NCI-H1048 (cell line): ENCODE results near the gene ABR.
"Not testable (repeated sequence)": the region's sequence is repeated elsewhere in the genome, so short reads cannot be mapped to it uniquely, and the experiment has no call there.

ENCODE experiments used
- DNase-seq: peaks from one replicate; lab custom pipeline; 2025; lab: John Stamatoyannopoulos, UW

Gene ABR

DNA sequence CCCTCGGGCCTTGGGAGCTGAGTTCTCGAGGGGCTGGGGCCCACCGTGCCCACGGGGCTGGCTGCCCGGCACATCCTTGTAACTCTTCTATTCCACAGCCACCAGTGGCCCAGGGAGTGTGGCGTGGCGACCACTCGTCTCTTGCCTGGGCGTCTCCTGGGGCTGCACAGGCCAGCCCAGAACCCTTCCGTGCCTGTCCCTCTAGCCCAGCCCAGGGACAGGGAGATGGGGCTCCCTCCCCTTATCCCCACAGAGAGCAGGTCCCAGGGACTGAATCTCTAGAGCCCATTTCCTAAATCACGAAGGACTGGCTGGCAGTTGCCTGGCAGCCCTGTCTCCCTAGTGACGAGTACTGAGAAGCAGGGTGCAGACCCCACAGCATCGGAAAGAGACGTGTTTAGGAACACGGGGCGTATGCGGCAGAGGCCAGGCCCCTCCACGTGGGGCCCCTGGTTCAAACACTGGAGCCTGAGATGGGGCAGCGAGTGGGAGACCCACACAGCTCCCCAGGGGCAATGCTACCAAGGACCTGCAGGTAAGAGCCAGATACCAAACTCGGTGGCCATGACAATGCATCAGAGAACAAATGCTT, 131.8 kb downstream of the ABR start:
- no peak for DNase-seq

DNA sequence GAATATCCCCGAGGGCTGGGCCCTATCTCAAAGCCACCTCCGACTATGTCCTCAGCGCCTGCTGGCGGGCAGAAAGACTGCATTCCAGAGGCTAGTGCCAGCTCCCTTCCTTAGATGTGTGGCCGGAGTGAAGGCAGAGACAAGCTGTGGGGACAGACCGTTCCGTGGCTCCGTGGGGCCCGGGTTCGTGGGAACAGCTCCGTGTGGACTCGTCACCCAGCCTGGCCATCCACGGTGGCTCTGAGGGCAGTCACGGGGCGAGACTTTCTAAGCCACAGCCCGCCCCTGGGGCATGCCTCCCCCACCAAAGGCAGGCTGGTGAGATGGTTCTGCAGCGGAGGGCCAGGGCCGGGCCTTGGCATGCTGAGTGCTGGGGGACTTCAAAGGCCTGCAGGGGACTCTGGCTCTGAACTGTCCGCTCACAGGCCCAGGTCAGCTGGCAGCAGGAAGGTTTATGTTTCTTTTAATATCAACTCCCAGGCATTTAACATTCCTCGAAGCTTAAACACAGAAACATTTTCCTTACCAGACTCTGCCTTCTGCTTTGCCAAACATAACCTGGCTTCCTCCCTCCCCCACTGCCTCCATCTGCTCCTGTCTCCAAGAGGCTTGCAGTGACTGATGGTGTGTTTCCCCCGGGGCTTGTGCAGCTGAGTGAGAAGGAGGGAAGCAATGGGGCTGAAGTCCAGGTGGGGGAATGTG, 132.5 kb downstream of the ABR start:
- no peak for DNase-seq

DNA sequence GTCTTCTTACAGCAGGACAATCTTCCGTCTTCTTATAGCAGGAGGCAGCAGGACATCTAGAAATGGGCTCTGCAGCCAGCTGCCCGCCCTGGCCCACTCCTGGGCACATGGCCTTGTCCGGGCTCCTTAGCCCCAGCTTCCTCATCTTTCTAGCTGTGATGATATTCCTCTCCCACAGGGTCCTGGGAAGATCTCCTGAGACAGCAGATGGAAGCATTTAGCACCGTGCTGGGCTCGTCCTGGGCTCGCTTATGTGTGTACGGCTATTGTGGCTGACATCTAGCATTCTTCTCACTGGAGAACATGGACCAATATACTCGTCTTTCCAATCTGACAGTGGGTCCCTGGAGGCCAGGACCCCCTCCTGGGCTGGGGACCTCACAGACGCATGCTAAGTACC, 134.3 kb downstream of the ABR start:
- no peak for DNase-seq

DNA sequence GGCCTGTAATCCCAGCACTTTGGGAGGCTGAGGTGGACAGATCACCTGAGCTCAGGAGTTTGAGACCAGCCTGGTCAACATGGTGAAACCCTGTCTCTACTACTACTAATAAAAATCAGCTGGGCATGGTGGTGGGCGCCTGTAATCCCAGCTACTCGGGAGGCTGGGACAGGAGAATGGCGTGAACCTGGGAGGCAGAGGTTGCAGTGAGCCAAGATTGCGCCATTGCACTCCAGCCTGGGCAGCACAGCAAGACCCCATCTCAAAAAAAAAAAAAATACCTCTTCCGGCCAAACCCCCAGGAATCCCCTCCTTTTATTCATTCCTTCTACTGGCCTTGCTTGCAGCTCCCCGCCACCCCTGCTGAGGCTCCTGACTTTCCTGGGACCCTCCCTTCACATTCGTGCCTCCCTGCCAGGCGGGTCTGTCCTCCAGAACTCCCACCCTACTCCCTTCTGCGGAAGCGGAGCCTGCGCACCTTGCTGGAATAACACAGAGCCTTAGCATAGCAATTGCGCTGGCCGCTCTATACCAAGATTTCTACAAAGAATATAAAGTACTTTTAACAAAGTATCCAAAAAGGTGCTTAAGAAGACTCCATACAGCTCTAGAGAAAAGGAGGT, 135.3 kb downstream of the ABR start:
- not testable (repeated sequence) for DNase-seq

DNA sequence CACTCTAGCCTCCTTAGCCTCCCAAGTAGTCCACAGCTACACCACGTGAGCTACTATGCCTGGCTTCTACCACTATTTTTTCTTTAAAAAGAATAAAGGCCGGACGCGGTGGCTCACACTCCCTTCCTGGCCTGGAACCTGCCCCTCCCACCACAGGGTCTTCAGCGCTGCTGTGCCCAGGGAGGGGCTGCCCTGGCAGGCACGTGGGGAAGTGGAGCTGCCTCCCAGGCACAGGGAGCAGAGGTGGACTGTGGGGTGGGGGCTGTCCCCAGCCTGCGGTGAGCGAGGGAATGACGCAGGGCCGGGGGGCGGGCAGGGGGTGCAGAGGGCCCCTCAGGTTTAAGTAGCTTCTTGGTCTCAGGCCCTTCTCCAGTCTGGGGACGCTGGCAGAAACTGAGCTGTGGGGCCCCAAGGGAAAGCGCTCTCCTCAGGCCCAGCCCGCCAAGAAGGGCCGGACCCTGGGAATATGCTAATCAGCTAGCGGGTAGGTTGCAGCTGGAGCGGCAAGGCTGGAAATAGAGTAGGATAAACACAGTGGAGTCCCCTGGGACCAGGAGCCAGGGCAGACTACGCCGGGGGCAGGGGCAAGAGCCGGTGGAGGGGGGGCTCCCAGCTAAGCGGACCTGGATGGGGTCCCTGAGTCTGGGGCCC, 136.1 kb downstream of the ABR start:
- no peak for DNase-seq

DNA sequence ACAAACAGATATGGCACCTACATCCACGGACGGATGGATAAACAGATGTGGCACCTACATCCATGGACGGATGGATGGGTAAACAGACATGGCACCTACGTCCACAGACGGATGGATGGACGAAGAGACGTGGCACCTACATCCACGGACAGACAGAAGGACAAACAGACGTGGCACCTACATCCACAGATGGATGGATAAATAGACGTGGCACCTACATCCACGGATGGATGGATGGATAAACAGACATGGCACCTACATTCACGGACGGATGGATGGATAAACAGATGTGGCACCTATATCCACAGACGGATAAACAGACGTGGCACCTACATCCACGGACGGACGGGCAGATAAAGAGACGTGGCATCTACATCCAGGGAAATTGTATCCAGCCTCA, 137.3 kb downstream of the ABR start:
- no peak for DNase-seq

DNA sequence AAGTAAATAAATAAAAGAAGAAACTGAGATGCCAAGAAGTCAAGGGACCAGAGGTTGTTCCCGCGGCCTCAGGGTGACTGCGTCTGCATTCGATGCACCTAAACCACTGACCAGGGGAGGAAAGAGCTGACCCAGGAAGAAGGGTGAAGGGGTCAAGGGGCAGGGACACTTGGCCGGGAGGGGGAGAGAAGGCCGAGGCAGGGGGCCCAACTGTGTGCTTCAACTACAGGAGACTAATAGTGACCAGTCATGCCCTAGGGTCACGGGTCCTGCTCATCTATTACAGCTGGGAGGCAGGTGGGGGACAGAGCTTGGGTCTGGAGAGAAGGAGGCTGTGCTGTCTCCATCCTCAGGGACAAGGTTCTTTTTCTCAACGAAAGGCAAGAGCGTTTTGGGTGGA, 138.0 kb downstream of the ABR start:
- no peak for DNase-seq

DNA sequence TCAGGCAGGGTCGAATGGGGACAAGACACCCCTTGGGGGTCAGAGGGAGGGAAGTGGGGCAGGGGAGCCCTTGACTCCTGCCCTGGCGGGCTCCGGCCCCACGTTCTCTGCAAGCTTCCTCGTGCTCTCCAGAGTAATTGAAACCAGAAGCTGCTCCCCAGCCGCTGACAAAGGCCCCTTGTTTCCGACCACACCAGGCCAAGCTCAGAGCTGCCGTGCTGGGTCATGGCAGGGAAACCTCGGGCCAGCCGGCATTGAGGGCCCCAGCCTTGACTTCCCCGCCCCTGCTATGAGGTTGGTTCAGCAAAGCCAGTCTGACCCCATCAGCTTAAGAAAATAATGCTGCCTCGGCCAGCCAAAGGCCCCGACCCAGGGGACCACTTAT, 139.6 kb downstream of the ABR start:
- DNase-seq: no peak

DNA sequence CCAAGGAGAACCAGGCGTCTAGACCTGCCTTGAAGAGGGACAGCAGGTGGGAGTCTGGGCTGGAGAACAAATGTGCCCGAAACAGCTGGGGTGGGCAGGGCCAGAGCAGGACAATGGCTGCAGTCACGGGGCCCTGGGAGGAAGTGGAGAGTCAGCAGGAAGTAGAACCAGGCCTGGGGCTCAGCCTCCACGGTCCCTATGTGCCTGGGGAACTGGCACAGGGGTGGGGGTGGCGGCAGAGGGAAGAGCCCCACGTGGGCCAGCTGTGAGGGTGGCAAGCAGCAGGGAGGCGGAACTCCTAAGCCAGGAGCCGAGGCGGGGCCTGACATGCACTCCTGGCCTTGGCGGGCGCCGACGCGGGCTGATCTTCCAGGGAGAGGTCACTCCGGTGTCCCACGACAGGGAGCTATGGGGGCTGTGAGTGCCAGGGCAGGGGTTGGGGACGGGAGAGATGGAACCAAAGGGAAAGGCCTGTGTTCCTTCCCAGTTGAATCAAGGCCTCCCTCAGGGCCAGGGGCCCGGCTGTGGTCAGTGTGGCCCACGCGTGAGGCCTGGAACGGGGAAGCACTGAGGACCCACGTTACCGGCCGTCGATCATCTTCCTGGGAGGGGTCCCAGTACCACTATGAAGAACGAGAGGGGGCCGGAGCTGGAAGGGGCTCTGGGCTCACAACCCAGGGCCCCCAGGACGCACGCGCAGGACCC, 140.1 kb downstream of the ABR start:
- no peak for DNase-seq

DNA sequence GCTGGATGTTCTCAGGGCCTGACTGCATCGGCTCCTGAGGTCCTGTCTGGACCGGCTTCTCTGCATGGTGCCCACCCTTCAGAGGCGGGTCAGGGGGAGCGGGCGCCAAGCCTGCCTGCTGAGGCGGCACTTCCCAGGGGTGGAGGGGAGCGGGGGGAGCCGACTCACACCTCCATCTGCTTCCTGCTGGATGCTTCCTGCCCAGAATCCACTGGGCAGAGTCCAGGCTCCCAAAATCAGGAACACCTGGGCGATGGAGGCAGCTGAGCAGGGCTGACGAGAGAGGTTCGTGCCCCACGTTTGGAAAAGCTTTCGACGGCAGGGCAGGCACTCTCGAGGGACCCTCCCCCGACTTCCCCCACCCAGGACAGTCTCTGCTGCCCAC, 140.7 kb downstream of the ABR start:
- no peak for DNase-seq

DNA sequence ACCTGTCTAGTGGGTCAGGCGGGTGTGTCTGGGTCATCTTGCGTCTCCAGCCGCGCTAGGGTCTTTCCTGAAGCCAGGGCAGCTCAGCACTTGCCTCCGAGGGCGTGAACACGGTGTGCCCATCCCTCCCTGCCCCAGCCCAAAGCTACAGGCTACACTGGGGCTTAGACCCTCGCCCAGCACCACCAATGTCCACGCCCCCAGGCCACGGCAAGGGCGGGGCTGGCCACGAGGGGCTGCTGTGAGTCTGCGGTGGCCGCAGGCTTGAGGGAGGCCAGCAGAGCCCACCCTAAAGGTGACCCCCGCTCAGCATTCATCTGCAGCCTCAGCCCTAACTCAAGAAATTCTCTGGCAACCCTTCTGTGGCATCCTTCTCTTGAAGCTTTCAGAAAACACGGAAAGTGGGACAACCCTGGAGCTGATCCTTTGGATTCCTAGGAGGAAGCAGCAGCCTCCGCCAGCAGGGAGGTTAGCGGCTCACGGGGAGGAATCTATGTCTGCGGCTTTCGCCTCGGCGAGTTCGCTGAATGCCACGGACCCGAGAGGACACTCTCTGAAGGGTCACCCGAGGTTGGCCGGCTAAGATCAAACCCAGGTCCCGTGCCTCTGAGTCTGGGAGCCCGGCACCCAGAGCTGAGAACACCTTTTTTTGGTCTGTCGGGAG, 141.2 kb downstream of the ABR start:
- no peak for DNase-seq

DNA sequence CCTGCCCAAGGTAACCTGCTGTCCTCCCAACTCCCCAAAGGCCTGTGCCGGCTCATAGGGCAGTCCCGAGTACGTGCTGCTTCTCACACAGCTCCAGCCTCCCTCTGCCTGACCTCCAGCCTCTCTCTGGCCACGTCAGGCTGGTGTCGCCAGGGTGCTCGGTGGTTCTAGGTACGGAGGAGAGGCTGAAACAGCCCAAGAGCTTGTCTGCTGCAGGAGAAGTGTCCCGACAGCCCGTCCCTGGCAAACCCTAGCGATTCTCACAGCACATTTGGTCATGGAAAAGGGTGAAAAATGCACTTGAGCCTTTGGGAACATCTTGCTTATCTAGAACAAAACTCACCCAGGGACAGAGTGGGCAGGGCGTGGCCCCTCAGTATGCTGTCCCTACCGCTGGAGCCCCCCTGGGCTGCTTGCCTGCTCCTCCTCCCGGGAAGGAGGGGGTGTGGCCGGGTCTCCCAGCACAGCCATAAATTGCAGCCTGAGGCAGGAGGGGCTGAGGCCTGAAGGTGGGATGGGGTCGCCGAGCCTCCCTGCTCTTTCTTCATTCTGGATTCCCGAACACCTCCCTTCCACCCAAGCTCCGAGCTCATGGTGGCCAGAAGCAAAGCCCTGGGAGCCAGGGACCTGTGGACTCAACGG, 142.4 kb downstream of the ABR start:
- no peak for DNase-seq

DNA sequence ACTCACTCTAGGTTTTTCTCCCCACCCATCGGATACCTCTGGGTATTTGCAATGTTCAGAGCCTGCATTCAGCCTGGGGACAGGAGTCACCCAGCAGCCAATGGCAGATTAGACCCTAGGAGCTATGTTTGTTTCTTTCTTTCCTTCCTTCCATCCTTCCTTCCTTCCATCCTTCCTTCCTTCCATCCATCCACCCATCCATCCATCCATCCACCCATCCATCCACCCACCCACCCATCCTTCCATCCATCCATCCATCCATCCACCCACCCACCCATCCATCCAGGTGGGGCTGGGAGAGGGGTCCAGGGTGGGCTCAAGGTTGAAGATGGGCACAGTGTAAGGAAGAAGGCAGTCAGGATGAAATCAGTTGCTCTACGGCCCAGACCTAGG, 142.9 kb downstream of the ABR start:
- DNase-seq: no peak

DNA sequence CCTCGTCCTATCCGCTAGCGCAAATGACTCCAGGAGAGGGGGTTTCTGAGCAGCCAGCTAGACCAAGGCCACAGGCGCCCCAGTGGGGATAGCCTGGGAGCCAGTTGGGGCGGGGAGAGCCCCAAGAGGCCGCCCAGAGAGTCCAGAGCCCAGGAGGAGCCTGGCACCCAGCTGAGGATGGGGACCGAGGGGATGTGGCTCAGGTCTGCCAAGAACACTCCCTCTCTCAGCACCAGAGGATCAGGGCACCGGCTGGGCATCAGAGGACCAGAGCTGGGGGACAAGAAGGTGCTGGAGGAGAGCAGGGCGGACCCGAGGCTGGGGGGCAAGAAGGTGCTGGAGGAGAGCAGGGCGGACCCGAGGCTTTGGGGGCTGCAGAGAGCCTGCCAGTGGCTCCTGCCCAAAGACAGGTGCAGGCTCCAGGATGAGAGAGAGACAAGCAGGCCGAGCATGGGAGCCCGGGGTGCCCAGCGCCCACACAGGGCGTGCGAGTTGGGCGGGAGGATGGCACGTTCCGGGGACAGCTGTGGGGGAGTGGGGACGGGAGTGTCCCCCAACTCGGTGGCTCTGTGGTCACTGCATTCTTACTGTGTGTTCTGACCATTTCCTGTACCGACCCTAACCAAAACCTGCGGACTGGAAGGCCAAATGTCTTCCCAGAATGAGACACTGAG, 143.5 kb downstream of the ABR start:
- no peak for DNase-seq

DNA sequence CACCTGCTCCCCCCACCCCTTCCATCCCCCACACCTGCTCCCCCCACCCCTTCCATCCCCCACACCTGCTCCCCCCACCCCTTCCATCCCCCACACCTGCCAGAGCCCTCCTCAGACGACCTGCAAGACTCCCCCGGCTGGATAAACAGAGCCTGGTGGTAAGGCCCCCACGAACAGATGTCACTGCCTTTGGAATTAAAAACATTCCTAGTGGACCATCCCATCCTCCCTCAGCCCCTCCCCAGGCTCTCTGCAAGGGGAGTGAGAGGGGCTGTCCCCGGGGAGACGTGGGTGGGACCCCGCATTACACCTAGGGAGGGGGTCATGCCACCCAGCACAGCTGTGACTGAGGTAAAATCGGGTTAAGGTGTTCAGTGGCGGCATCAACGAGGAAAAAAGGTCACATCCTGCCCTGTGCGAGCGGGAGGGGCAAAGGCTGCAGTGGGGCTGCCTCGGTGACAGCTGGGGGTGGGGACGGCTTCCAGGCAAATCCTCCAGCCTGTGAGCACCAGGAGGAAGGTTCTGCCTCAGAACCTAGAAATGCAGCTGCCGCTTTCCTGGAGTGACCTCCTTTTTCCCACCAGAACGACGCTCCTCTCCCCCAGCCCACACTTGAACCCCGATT, 144.1 kb downstream of the ABR start:
- DNase-seq: no peak

DNA sequence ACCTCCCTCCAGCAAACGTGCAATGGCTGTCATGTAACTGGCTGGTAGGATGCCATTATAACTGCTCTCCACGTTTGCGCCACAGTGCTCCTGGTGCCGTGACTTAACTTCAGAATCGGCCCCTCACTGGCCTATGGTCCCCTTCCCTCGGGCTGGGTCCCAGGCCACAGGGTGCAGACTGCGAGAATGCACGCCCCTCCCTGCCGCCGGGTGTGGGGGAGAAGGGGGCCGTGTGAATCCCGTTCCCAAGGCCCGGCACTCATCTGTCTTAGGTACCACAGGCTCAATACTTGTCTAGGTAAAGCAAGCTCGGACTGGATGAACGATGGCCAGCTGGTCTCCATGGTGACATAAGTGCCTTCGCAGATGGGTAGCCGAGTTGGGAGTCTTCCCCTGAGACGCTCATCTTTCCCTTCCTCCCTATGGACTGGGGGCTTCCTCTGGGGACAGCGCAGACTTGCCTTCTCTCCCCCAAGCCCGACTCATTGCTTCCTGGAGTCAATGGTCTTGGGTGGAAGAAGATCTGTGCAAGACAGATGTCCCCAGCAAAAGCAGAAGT, 145.1 kb downstream of the ABR start:
- no peak for DNase-seq

DNA sequence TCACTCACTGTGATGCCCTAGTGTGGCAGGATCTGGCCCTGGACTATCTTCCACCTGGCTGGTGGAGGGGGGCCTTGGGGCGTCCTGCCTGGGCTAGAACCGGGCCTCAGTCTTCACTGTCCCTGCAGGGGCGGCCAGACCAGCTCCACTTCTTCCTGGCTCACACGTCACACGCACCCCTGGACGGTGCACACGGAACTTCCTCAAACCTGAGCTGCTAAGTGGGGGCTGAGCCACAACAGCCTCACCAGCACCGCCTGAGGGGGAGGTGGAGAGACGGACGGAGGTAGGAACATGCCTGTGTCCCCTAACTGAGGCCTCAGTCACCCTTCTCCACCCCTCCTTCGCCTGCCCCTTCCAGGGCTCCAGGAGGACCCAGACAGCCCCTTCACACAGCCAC, 146.3 kb downstream of the ABR start:
- DNase-seq: no peak

DNA sequence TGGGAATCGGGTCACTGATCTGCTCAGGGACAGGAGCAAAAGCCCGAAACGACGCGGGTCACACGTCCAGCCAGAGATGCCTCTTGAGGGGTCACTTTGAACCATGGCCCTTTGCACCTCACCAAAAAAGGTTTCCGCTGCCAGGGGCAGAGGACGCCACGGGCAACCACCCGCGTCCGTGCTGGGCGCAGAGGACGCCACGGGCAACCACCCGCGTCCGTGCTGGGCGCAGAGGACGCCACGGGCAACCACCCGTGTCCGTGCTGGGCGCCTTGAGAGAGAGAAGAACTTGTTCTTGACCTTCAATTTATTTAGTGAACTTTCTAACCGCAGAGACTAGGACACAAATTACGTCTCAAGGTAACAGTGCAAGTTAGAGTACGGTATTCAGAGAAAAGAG, 147.4 kb downstream of the ABR start:
- DNase-seq: no peak

DNA sequence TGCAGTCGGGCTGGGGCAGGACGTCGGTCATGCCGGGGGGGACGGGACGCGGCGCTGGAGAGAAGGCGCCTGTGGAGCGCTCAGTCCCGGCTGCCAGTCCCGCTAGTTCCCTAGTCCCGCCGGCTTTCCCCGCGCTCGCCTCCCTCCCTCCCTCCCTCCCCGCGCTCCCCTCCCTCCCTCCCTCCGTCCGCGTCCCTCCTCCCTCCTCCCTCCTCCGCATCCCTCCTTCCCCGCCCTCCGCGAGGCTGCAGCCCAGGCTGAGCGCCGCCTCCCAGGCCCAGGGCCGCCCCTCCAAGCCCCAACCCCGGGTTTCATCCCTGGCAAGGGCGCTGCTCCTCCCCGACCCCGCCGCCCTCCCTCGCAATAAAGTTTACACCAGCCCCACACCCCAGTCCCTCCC, 148.1 kb downstream of the ABR start:
- DNase-seq: no peak
